ENCODE measurements around the gene TENM3. TPM values are rescaled to one million over a fixed set of nuclear protein-coding genes. Genes with fewer than 3 reads are reported as not detected.

The TENM3 gene
- total and polyA plus RNA-seq, 7 experiments from 2014 or later, result not detected

DNA sequence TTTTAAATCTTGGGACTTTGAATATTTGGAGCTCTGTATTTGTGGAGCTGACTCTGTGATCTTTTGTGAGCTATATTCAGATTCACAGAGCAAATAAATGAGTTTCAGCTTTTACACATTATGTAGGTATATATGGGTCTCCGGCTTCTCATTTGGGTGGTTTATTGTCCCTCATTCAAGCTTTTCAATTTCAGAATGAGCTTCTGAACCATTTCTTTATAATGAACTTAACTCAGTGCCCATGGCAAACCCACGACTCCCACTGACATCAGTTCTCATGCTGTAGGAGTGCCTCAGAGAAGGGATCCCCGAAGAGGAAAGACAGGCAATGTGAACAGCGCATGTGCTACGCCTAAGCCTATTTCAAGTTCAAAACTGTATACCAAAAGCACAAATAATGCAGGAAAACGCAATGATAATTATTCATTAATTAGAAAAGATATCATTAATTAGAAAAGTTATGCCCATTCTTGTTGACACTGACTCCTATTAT is 517.4 kb downstream of the TENM3 start:
- POLR2A ChIA-PET, result no interaction called here
- DNase-seq, result no peak
- Mint-ChIP-seq H3K36me3 (no peaks in the 10 kb centered on the region), H3K27ac (no peak overlapping the region), H3K4me3 (no peak overlapping the region), H3K9me3 (peaks cover 0 to 2% (median 0%) of the 10 kb centered on the region in 11 donors), H3K27me3 (peaks cover 3 to 19% (median 15%) of the 10 kb centered on the region in 5 donors), H3K4me1 (no peaks in the 10 kb centered on the region)
- H3K36me3 ChIP-seq (ENCODE audit: control insufficient read depth in 2 of 3, insufficient read depth in 3 of 3, low read length in 3 of 3), result no peaks in the 10 kb centered on the region
- H3K27ac ChIP-seq (ENCODE audit: low read depth, low read length), result no peak overlapping the region
- intact Hi-C loops (cut with micrococcal nuclease), result no loop called here
- no peak for ATAC-seq
- CTCF ChIA-PET, result no interaction called here
- no peaks in the 10 kb centered on the region for H3K27me3 ChIP-seq (ENCODE audit: control insufficient read depth in 2 of 2, insufficient read depth in 2 of 2, low read length in 2 of 2)
- no peak overlapping the region for H3K4me3 ChIP-seq (ENCODE audit: low read length)
- no peaks in the 10 kb centered on the region for H3K9me3 ChIP-seq (ENCODE audit: control insufficient read depth in 2 of 3, low read length in 3 of 3)
- H3K4me1 ChIP-seq (ENCODE audit: control insufficient read depth in 2 of 2, insufficient read depth in 2 of 2, low read length in 2 of 2), result no peaks in the 10 kb centered on the region

DNA sequence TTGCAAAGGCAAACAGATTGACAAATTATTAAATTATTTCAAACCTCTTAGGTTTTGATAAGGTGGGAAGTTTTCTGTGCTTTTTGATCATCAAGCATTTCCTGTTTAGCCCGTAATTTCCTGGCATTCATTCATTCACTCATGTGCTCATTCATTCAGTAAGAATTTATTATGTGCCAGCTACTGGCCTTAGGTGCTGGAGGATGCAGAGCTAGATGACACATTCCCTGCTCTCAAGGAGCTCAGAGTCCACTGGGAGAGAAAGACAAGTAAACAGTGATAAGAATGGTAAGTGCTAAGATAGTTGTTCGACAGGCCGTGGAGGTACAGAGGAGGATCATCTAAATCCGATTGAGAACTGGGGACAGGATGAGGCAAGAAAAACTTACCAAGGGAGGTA is 520.9 kb downstream of the TENM3 start:
- Histone ChIP-seq H3K36me3 (ENCODE audit: control insufficient read depth in 2 of 3, insufficient read depth in 3 of 3, low read length in 3 of 3) (no peaks in the 10 kb centered on the region), H3K9me3 (ENCODE audit: control insufficient read depth in 2 of 3, low read length in 3 of 3) (no peaks in the 10 kb centered on the region), H3K4me3 (ENCODE audit: low read length) (no peak overlapping the region), H3K27me3 (ENCODE audit: control insufficient read depth in 2 of 2, insufficient read depth in 2 of 2, low read length in 2 of 2) (no peaks in the 10 kb centered on the region), H3K27ac (ENCODE audit: low read depth, low read length) (no peak overlapping the region), H3K4me1 (ENCODE audit: control insufficient read depth in 2 of 2, insufficient read depth in 2 of 2, low read length in 2 of 2) (no peaks in the 10 kb centered on the region)
- ChIA-PET POLR2A (no interaction called here), CTCF (no interaction called here)
- Mint-ChIP-seq H3K4me1 (no peaks in the 10 kb centered on the region), H3K27ac (no peak overlapping the region), H3K9me3 (no peaks in the 10 kb centered on the region), H3K4me3 (no peak overlapping the region), H3K36me3 (no peaks in the 10 kb centered on the region), H3K27me3 (peaks cover 3 to 20% (median 19%) of the 10 kb centered on the region in 5 donors)
- ATAC-seq, result no peak
- DNase-seq, result no peak
- intact Hi-C loops (cut with micrococcal nuclease), result no loop called here

DNA sequence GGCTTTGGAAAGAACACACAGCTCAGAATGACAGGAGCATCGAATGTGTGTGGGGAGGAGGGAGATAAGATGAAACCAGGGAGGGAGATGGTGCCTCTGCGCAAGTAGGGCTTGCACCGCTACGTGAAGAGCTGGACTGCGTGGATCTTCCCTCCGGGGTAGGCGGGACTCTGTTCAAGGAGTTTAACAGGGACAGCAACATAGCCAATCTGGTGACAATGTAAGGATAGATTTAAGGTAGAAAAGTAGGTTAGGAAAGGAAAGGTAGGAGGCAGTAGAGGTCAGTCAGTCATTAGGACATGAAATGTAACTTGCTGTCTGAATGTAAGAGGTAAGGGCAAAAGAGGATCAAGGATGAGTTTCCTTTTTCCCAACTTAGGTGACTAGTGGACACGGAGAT is 521.4 kb downstream of the TENM3 start:
- intact Hi-C loops (cut with micrococcal nuclease), result no loop called here
- no peak overlapping the region for H3K27ac Mint-ChIP-seq
- H3K4me1 ChIP-seq (ENCODE audit: control insufficient read depth in 2 of 2, insufficient read depth in 2 of 2, low read length in 2 of 2), result no peaks in the 10 kb centered on the region
- no peaks in the 10 kb centered on the region for H3K27me3 ChIP-seq (ENCODE audit: control insufficient read depth in 2 of 2, insufficient read depth in 2 of 2, low read length in 2 of 2)
- no peak overlapping the region for H3K27ac ChIP-seq (ENCODE audit: low read depth, low read length)
- CTCF ChIA-PET, result no interaction called here
- no peaks in the 10 kb centered on the region for H3K9me3 ChIP-seq (ENCODE audit: control insufficient read depth in 2 of 3, low read length in 3 of 3)
- DNase-seq (no peak), ATAC-seq (no peak)
- no peaks in the 10 kb centered on the region for H3K36me3 Mint-ChIP-seq
- POLR2A ChIA-PET, result no interaction called here
- H3K4me3 ChIP-seq (ENCODE audit: low read length), result no peak overlapping the region
- no peaks in the 10 kb centered on the region for H3K4me1 Mint-ChIP-seq
- peaks cover 3 to 19% (median 18%) of the 10 kb centered on the region in 5 donors for H3K27me3 Mint-ChIP-seq
- H3K9me3 Mint-ChIP-seq, result no peaks in the 10 kb centered on the region
- no peaks in the 10 kb centered on the region for H3K36me3 ChIP-seq (ENCODE audit: control insufficient read depth in 2 of 3, insufficient read depth in 3 of 3, low read length in 3 of 3)
- H3K4me3 Mint-ChIP-seq, result no peak overlapping the region

DNA sequence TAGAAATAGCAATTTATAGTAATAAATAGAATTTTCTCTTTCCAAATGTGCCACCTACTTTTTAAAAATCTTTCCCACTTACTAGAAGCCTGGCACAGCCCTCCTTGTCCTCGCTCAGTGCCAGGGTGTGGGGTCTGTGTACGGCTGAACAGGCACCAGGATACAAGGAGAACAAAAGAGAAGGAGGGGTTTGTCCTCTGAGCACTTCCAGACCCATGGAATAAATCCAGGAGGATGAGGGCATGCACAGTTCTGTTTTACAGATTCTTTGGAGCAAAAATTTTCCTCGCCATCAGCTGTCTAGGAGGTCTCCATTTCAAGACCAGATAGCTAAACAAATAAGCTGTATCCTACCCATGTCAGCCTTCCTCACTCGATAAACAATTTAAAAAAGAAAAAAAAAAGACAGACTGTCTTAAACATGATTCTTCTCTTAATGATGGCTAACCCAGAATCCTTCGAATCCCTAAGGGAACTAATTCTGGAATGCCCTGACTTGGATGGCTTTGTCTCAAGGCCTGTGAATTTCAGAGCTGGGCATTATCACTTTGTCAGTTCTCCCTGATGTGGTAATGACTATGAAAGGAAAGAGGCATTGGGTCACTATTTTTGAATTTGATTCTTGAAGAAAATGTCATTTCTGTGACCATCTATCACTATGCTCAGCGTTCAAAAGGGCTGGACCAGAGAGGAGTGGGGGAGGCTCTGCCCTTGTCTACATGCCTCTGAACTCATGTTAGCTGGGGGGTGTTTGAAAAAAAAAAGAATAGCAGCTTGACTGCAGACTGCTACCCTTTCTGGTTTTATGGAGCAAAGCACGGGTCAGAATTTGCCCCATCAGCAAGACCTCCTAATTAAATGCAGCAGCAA is 523.0 kb downstream of the TENM3 start:
- no peak for ATAC-seq
- no peaks in the 10 kb centered on the region for H3K36me3 ChIP-seq (ENCODE audit: control insufficient read depth in 2 of 3, insufficient read depth in 3 of 3, low read length in 3 of 3)
- no peaks in the 10 kb centered on the region for H3K9me3 ChIP-seq (ENCODE audit: control insufficient read depth in 2 of 3, low read length in 3 of 3)
- no peaks in the 10 kb centered on the region for H3K27me3 ChIP-seq (ENCODE audit: control insufficient read depth in 2 of 2, insufficient read depth in 2 of 2, low read length in 2 of 2)
- H3K4me3 ChIP-seq (ENCODE audit: low read length), result no peak overlapping the region
- H3K4me1 Mint-ChIP-seq, result no peaks in the 10 kb centered on the region
- no peak overlapping the region for H3K27ac ChIP-seq (ENCODE audit: low read depth, low read length)
- no peaks in the 10 kb centered on the region for H3K4me1 ChIP-seq (ENCODE audit: control insufficient read depth in 2 of 2, insufficient read depth in 2 of 2, low read length in 2 of 2)
- no peak overlapping the region for H3K4me3 Mint-ChIP-seq
- no peak overlapping the region for H3K27ac Mint-ChIP-seq
- DNase-seq, result no peak
- intact Hi-C loops (cut with micrococcal nuclease), result no loop called here
- CTCF ChIA-PET, result no interaction called here
- H3K27me3 Mint-ChIP-seq, result peaks cover 3 to 19% (median 12%) of the 10 kb centered on the region in 5 donors
- no peaks in the 10 kb centered on the region for H3K9me3 Mint-ChIP-seq
- POLR2A ChIA-PET, result no interaction called here
- H3K36me3 Mint-ChIP-seq, result no peaks in the 10 kb centered on the region

DNA sequence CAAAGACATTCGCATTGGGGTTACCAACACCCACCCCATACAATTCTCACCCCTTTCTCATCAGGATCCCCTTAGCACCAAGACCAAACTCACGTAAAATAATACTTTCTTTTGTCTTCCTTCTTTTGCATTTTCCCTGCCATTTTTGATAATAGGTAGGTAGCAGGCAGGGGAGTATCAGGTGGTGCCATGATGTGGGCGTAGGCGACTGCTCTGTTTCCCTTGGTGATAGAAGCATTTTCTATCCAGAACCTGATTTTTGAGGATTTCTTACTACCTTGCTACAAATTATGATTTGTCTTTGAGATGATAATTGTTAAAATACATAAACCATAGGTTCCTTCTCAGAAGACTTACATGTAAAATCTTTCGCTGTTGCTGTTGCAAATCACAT is 523.7 kb downstream of the TENM3 start:
- Mint-ChIP-seq H3K4me3 (no peak overlapping the region), H3K27ac (no peak overlapping the region), H3K36me3 (no peaks in the 10 kb centered on the region), H3K4me1 (no peaks in the 10 kb centered on the region), H3K9me3 (no peaks in the 10 kb centered on the region), H3K27me3 (peaks cover 3 to 19% (median 12%) of the 10 kb centered on the region in 5 donors)
- intact Hi-C loops (cut with micrococcal nuclease), result no loop called here
- ChIA-PET CTCF (no interaction called here), POLR2A (no interaction called here)
- no peaks in the 10 kb centered on the region for H3K27me3 ChIP-seq (ENCODE audit: control insufficient read depth in 2 of 2, insufficient read depth in 2 of 2, low read length in 2 of 2)
- no peak overlapping the region for H3K4me3 ChIP-seq (ENCODE audit: low read length)
- DNase-seq, result no peak
- no peaks in the 10 kb centered on the region for H3K36me3 ChIP-seq (ENCODE audit: control insufficient read depth in 2 of 3, insufficient read depth in 3 of 3, low read length in 3 of 3)
- no peak for ATAC-seq
- no peaks in the 10 kb centered on the region for H3K9me3 ChIP-seq (ENCODE audit: control insufficient read depth in 2 of 3, low read length in 3 of 3)
- H3K4me1 ChIP-seq (ENCODE audit: control insufficient read depth in 2 of 2, insufficient read depth in 2 of 2, low read length in 2 of 2), result no peaks in the 10 kb centered on the region
- H3K27ac ChIP-seq (ENCODE audit: low read depth, low read length), result no peak overlapping the region

DNA sequence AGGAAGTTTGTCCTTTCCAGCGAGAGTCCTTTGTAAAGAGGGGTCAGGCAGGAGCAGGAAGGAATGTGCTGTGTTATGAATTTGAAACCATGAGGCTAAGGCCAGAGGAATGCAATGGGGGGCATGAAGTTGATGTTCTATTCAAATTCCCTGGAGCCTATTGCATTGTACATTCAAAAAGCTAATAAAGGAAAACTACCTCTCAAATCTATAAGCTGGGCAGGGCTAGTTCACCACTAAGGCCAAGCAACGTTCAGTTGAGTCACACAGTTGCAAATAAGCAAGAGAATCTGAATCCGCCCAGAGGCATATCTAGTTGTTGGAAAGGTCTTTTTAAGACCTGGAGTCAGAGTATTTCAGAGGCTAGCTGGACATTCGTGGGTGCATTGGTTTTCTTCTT is 525.6 kb downstream of the TENM3 start:
- Histone ChIP-seq H3K4me1 (ENCODE audit: control insufficient read depth in 2 of 2, insufficient read depth in 2 of 2, low read length in 2 of 2) (no peaks in the 10 kb centered on the region), H3K9me3 (ENCODE audit: control insufficient read depth in 2 of 3, low read length in 3 of 3) (no peaks in the 10 kb centered on the region), H3K4me3 (ENCODE audit: low read length) (no peak overlapping the region), H3K27me3 (ENCODE audit: control insufficient read depth in 2 of 2, insufficient read depth in 2 of 2, low read length in 2 of 2) (no peaks in the 10 kb centered on the region), H3K27ac (ENCODE audit: low read depth, low read length) (no peak overlapping the region), H3K36me3 (ENCODE audit: control insufficient read depth in 2 of 3, insufficient read depth in 3 of 3, low read length in 3 of 3) (no peaks in the 10 kb centered on the region)
- DNase-seq, result no peak
- peaks cover 3 to 19% (median 12%) of the 10 kb centered on the region in 5 donors for H3K27me3 Mint-ChIP-seq
- ChIA-PET CTCF (no interaction called here), POLR2A (no interaction called here)
- no peak overlapping the region for H3K27ac Mint-ChIP-seq
- intact Hi-C loops (cut with micrococcal nuclease), result no loop called here
- H3K4me3 Mint-ChIP-seq, result no peak overlapping the region
- H3K9me3 Mint-ChIP-seq, result no peaks in the 10 kb centered on the region
- no peaks in the 10 kb centered on the region for H3K36me3 Mint-ChIP-seq
- ATAC-seq, result no peak
- H3K4me1 Mint-ChIP-seq, result no peaks in the 10 kb centered on the region
